GM21423 (cell line): ENCODE results near the gene LRRC18.

Experiments used
- ATAC-seq: cut with Tn5 transposase; IDR thresholded peaks from one replicate; pipeline ENCODE4 v1.9.1; 2021; ENCODE audit warnings: mild to moderate bottlenecking, moderate library complexity; ENCODE audit not compliant: unreplicated experiment

Gene LRRC18

GRCh38 chr10:48884179-48885045 lies 55.2 kb downstream of the LRRC18 start:
- ATAC-seq, result no peak

GRCh38 chr10:48883701-48884100 lies 55.9 kb downstream of the LRRC18 start:
- ATAC-seq, result no peak

GRCh38 chr10:48882881-48883280 lies 56.8 kb downstream of the LRRC18 start:
- ATAC-seq, result no peak

GRCh38 chr10:48881937-48882336 lies 57.7 kb downstream of the LRRC18 start:
- ATAC-seq, result no peak

- no peak for ATAC-seq
Measured at GRCh38 chr10:48880016-48880705, 59.5 kb downstream of the LRRC18 start.

- no peak for ATAC-seq
Measured at GRCh38 chr10:48879451-48879850, 60.2 kb downstream of the LRRC18 start.

GRCh38 chr10:48878091-48878490 lies 61.5 kb downstream of the LRRC18 start:
- ATAC-seq, result no peak

GRCh38 chr10:48872234-48872633 lies 67.4 kb downstream of the LRRC18 start:
- ATAC-seq, result no peak
